NCI-H526 (cell line): ENCODE results near the gene HELZ.
"Not testable (repeated sequence)": the region's sequence is repeated elsewhere in the genome, so short reads cannot be mapped to it uniquely, and the experiment has no call there.

Source experiments
- DNase-seq, 2 experiments: peaks; one replicate each; lab custom pipeline; 2025; lab: John Stamatoyannopoulos, UW

HELZ gene

GRCh38 chr17:67245073-67245693 lies at the start of gene HELZ:
Gene HELZ, minus strand, starts transcription at chr17:67245196. Its CDS starts 26,392 bp downstream, at chr17:67218804.
- DNase-seq, result peak; percentile 56 to 87

GRCh38 chr17:67293251-67294203 lies 48.5 kb upstream of the HELZ start:
- peak in 1 of 2 experiments; percentile 59 for DNase-seq

GRCh38 chr17:67290711-67291291 lies 45.8 kb upstream of the HELZ start:
- DNase-seq, result no peak

GRCh38 chr17:67290244-67290643 lies 45.2 kb upstream of the HELZ start:
- DNase-seq, result no peak

GRCh38 chr17:67289181-67289876 lies 44.3 kb upstream of the HELZ start:
- DNase-seq, result peak in 1 of 2 experiments; percentile 13

GRCh38 chr17:67286826-67287225 lies 41.8 kb upstream of the HELZ start:
- not testable (repeated sequence) for DNase-seq

GRCh38 chr17:67285360-67285759 lies 40.4 kb upstream of the HELZ start:
- DNase-seq, result no peak

GRCh38 chr17:67283731-67284516 lies 38.9 kb upstream of the HELZ start:
- no peak for DNase-seq

- no peak for DNase-seq
Observed at GRCh38 chr17:67281743-67282142, 36.7 kb upstream of the HELZ start.

GRCh38 chr17:67281053-67281452 lies 36.1 kb upstream of the HELZ start:
- no peak for DNase-seq

GRCh38 chr17:67280279-67280678 lies 35.3 kb upstream of the HELZ start:
- no peak for DNase-seq

- no peak for DNase-seq
Observed at GRCh38 chr17:67279115-67279514, 34.1 kb upstream of the HELZ start.

- DNase-seq, result no peak
Observed at GRCh38 chr17:67278363-67278762, 33.4 kb upstream of the HELZ start.

GRCh38 chr17:67276075-67276474 lies 31.1 kb upstream of the HELZ start:
- DNase-seq, result peak; percentile 37 to 55

- no peak for DNase-seq
Observed at GRCh38 chr17:67274466-67274865, 29.5 kb upstream of the HELZ start.

GRCh38 chr17:67273900-67274299 lies 28.9 kb upstream of the HELZ start:
- DNase-seq, result no peak

GRCh38 chr17:67272312-67273047 lies 27.5 kb upstream of the HELZ start:
- DNase-seq, result peak in 1 of 2 experiments; percentile 40

- DNase-seq, result not testable (repeated sequence)
Observed at GRCh38 chr17:67271187-67271586, 26.2 kb upstream of the HELZ start.

GRCh38 chr17:67270416-67270815 lies 25.4 kb upstream of the HELZ start:
- no peak for DNase-seq

GRCh38 chr17:67266496-67266895 lies 21.5 kb upstream of the HELZ start:
- no peak for DNase-seq
